ENCODE results near the gene ABR.
A peak's percentile ranks its signal among the peaks of the same experiment; 100 is the strongest.
"Not testable (repeated sequence)": the region's sequence is repeated elsewhere in the genome, so short reads cannot be mapped to it uniquely, and the experiment has no call there.

ABR gene

DNA sequence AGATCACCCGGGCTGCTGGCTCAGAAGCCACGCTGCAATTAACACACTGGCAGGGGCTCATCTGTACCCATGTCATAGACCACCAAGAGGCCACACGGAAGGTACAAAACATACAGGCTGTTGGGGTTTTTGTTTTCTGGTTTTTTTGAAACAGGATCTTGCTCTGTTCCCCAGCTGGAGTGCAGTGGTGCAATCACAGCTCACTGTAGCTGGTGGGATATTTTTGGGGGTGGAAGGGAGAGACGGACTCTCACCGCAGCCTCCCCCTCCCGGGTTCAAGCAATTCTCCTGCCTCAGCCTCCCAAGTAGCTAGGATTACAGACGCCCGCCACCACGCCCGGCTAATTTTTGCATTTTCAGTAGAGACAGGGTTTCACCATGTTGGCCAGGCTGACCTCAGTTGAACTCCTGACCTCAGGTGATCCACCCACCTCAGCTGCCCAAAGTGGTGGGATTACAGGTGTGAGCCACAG, 19.5 kb upstream of the ABR start:
- not testable (repeated sequence) for DNase-seq

- no peak for DNase-seq
Observed at GRCh38 chr17:1197781-1198490, 18.2 kb upstream of the ABR start.

GRCh38 chr17:1197379-1197778, 17.6 kb upstream of the ABR start:
- DNase-seq = no peak

- no peak for DNase-seq
Observed at GRCh38 chr17:1196946-1197345, 17.2 kb upstream of the ABR start.

DNA sequence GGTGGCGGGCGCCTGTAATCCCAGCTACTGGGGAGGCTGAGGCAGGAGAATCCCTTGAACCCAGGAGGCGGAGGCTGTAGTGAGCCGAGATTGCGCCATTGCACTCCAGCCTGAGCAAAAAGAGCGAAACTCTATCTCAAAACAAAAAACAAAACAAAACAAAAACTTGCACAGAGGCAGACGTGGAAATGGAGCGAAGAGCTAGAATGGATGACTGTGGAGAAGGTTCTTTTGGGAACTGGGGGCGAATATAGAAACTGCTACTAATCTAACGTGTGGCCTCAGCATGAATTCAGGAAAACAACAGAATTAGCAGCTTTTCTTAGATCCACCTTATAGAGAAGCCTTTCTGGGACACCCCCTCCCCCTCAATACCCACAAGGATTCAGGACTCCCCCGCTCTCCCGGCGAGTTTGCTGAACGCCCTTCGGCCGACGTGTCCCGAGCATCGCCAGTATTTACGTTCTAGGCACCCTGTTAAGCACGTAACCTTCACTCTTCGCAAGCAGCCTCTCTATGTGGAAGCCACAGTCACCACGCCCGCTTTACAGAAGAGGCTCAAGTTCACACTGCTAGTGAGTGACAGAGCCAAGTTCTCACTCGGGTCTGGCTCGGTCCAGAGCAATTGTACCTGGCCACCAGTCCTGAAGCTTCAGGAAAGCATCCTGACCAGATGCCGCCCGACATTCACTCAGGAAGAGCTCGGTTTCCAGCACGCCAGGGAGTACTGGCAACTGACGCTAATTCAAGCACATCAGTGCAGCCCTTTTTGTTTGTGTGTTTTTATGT, 13.3 kb upstream of the ABR start:
- no peak for DNase-seq

DNA sequence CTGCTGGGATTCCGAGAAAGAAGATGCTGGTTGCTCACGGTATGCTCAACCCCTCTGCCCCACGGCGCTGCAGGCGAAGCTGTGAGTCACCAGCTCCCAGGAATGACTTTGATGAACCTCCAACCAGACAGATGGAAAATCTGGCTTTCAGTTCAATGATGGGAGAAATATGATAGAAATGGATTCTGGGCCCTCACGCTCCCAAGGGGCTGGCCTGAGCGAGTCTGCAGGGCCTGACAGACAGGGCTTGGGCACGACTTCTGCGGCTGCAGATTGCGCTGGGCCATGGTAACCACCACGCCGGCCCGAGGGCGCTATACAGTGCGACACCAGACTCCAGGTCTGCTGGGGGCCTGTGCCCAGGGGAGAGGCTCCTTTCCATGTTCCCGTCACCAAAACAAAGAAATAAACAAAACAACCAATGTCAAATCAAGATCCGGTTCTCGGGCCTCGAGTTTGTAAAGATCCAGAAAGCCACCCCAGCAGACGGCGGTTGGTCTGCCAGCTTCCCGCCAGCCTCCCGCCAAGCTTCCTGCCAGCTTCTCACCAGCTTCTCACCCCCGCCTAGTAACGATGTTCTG, 11.1 kb upstream of the ABR start:
- no peak for DNase-seq

DNA sequence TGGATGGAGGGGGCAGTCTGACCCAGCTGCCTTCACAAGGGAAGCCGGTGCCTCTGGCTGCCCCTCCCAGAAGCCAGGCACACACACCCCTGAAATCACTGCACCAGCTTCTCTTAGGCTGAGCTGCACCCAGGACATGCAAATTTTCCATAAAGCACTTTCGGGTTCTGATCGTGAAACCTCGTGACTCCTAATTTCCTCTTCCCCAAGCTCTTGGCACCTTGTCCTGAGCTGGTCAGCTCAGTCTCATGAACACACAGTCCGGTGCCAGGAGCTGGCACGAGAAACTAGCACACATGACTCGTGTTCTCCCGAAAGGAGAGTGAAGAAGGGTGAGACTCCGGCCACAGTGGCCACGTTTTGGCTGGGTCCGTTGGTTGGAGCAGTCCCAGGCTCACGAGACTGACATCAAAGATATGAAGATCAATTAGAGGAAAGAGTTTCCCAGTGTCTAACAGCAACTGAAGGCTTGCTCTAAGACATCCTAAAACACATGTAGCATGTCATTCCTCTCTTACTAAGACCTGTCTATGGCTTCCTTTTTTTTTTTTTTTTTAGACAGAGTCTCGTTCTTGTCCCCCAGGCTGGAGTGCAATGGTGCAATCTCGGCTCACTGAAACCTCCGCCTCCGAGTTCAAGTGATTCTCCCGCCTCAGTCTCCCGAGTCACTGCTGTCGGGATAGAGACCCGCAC, 9.2 kb upstream of the ABR start:
- DNase-seq = no peak

GRCh38 chr17:1186923-1187771, 7.4 kb upstream of the ABR start:
- peak; percentile 11 for DNase-seq

GRCh38 chr17:1186214-1186820, 6.5 kb upstream of the ABR start:
- DNase-seq = no peak

- no peak for DNase-seq
Observed at GRCh38 chr17:1183171-1183873, 3.5 kb upstream of the ABR start.

DNA sequence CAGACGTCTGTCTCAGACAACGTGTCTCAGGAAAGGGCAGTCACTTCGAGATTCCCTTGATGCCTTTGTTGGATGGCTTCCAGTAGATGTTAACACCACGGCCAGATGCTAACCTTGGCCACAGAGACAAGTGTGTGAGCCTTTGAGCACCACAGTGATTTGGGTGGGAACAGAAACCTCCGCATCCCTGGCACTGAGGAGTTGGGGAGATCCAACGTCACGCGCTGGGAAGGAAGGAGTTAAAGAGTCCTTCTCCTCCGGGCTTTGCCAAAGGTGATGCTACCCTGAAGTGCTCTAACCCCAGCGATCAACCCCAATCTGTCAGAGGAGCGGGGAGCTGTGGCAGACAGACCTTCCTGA, 3.0 kb upstream of the ABR start:
- DNase-seq = no peak

DNA sequence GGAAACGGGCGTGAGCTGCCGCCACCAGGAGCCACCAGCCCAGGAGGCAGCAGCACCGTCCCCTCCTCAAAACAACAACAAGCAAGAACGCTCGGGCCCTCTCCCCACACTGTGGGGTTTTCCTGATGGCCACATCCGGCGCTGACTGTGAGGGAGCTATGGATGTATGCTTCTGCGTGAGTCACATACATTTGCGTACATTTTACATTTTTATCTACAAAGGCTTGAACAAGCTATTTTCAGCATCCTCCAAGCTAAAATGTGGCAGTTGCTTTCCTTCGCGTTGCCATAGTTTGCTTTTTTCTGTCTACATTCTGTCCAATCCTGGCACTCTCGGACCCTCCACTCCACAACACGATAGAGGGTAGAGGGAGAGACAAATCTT, 2.0 kb upstream of the ABR start:
- DNase-seq = no peak

- no peak for DNase-seq
Observed at GRCh38 chr17:1180958-1181752, 1.4 kb upstream of the ABR start.

GRCh38 chr17:1179112-1179817, 516 bp downstream of the ABR start:
- no peak for DNase-seq

DNA sequence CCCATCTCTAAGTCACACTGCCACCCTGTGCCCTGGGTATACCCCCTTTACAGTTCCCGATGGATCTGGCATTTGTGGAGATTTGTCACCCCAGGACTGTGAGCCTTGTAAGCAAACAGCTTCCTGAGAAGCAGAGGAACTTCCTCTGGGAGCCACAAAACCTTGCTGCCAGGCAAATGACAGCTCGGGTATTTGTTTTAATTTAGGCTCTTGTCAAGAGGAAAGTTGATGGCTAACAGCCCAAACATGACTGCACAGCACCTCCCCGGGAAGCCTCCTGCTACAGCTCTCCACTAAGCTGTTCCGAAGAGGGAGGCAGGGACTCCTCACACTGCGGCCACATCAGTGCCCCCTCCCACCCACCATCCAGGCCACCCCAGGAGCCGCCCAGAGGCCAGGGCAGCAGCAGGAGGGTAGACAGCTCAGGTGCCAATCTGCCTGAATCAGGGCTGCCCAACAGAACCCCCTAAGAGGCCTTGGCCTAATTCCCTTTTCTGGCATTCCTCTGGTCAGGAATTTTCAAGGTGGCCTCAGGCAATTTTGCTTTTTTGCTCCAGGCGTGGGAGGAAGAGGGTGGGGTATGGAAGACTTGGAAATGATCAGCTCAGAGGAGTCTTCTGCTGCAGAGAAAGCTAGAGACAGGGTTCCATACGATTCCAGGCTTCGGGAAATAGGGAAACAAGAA, 2.6 kb downstream of the ABR start:
- no peak for DNase-seq

- DNase-seq = no peak
Observed at GRCh38 chr17:1174263-1174880, 5.4 kb downstream of the ABR start.

DNA sequence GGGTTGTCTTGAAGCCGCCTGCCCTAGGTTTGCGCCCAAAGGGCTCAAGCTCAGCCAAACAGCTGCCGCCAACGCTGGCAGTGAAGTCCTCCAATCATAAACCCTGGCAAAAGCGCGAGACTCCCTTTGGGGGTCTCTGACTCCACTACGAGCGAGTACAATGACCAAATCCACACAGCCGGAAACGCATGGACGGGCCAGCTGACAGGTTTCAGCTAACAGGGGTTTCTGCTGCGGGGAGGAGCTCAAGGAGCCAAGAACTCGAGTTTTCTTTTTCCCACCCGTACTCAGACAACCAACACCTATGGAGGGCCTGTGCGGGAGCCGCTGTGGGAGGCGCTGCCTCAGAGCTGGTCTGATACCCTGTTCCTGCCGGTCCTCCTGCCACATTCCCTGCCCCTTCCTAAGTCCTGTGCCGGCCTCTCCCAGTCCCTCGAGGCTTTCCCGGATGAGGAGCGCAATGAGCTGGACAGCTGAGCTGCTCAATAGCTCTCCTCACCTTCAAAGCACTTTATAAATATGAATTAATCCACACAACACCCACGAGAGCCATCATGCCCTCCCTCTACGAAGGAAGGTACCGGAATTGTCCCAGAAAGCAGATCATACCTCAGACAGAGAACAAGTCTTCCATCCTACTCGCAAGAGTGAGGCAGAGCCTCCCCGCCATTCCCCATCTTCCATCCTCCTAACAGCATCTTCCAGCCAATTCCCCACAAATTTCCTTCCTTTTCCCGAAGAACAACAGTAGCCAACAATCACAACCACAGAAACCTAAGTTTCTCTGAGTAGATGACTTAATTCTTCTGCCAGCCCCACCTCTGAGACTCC, 6.1 kb downstream of the ABR start:
- no peak for DNase-seq

DNA sequence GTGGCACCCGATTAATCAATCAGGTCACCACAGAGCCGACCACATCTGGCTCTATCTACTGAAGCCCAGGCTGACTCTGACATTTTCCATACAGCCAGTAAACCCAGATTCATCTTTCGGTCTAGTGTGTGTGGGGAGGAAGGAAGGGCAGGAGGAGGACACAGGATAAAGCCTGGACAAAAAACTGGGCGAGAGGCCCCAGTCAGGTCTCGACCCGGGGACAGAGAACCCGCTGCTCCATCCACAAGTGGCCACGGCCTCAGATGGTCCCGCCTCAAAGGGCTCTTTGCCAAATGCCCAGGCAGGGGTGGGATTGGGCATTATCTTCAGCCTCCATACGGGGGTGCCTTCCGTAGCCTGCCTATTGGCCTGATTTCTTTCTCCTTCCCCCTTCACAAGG, 7.8 kb downstream of the ABR start:
- DNase-seq = no peak
